ENCODE data around the gene DPP7. TPM values are rescaled to one million over a fixed set of nuclear protein-coding genes. Genes with fewer than 3 reads are reported as not detected.

The DPP7 gene
- total and polyA plus RNA-seq, 2 donors from 2014 or later, result 164 to 205 TPM

DNA sequence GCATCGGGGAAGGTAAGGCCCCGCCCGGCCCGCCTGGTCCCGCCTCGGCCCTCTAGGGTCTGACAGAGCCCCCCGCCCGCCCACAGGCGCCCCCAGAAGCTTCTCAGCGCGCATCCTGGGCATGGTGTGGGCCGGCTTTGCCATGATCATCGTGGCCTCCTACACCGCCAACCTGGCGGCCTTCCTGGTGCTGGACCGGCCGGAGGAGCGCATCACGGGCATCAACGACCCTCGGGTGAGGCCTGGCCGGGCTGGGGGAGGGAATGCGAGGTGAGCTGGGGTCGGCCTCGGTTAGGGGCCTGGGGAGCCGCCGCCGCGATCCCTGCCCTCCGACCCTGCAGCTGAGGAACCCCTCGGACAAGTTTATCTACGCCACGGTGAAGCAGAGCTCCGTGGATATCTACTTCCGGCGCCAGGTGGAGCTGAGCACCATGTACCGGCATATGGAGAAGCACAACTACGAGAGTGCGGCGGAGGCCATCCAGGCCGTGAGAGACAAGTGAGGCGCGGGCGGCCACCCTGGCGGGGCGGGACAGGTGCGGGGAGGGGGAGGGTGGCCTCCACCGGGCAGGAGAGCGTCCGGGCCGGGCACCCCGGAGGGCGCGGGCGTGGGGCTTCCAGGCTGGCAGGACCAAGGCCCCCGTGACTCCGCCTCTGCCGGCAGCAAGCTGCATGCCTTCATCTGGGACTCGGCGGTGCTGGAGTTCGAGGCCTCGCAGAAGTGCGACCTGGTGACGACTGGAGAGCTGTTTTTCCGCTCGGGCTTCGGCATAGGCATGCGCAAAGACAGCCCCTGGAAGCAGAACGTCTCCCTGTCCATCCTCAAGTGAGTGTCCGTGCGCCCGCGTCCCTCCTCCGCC lies 48.2 kb upstream of the DPP7 start:
- peaks cover 43% of the 10 kb centered on the region for H3K27me3 ChIP-seq (ENCODE audit: control insufficient read depth, insufficient read depth, low read length)
- peaks cover 0 to 4% (median 0%) of the 10 kb centered on the region in 3 donors for H3K4me1 ChIP-seq (ENCODE audit: control insufficient read depth in 2 of 3, insufficient read depth in 2 of 3, low read depth in 1 of 3, low read length in 3 of 3)
- H3K9ac ChIP-seq (ENCODE audit: low read length in 3 of 3), result no peak overlapping the region
- intact Hi-C loops (cut with DNase I), result no loop called here
- FAIRE-seq (no peak), DNase-seq (no peak)
- TF ChIP-seq CTCF (IDR thresholded peaks at IDR 0.05; ENCODE audit: borderline replicate concordance, extremely low read depth, insufficient read depth), result peak; percentile 22
- H3K27ac ChIP-seq (ENCODE audit: low read depth in 2 of 2, low read length in 2 of 2), result no peak overlapping the region
- no peaks in the 10 kb centered on the region for H3K9me3 ChIP-seq (ENCODE audit: control insufficient read depth in 2 of 3, insufficient read depth in 1 of 3, low read length in 3 of 3)
- no peak overlapping the region for H3K4me3 ChIP-seq (ENCODE audit: low read length in 3 of 3)
- no peaks in the 10 kb centered on the region for H3K36me3 ChIP-seq (ENCODE audit: control insufficient read depth in 2 of 3, insufficient read depth in 3 of 3, low read length in 3 of 3)

DNA sequence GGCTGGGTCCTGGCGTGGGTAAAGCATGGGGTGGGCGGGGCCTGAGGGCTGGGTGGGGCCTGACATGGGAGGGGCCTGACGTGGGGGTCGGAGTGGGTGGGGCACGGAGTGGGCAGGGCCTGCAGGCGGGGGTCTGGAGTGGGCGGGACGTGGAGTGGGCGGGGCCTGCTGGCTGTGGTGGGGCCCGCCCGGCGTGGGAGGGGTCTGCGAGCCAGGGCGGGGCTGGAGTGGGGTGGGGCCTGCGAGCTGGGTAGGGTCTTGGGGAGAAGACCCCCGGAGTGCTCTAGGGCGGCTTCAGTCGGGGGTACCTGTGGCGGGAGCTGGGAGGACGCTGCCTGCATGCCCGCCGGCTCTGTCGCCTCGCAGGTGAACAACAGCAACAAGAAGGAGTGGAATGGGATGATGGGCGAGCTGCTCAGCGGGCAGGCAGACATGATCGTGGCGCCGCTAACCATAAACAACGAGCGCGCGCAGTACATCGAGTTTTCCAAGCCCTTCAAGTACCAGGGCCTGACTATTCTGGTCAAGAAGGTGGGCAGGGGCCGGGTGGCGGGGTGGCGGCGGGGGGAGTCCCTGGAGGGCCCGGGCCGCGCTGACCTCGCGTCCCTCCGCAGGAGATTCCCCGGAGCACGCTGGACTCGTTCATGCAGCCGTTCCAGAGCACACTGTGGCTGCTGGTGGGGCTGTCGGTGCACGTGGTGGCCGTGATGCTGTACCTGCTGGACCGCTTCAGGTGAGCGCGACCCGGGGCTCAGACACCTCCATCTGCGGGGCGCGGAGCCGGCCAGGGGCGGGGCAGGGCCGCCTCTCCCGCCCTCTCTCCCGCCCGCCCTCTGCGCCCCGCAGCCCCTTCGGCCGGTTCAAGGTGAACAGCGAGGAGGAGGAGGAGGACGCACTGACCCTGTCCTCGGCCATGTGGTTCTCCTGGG lies 47.3 kb upstream of the DPP7 start:
- no peak for TF ChIP-seq CTCF (IDR thresholded peaks at IDR 0.05; ENCODE audit: borderline replicate concordance, extremely low read depth, insufficient read depth)
- Histone ChIP-seq H3K4me1 (ENCODE audit: control insufficient read depth in 2 of 3, insufficient read depth in 2 of 3, low read depth in 1 of 3, low read length in 3 of 3) (peaks cover 0 to 6% (median 0%) of the 10 kb centered on the region in 3 donors), H3K4me3 (ENCODE audit: low read length in 3 of 3) (no peak overlapping the region), H3K27ac (ENCODE audit: low read depth in 2 of 2, low read length in 2 of 2) (no peak overlapping the region), H3K27me3 (ENCODE audit: control insufficient read depth, insufficient read depth, low read length) (peaks cover 46% of the 10 kb centered on the region), H3K9me3 (ENCODE audit: control insufficient read depth in 2 of 3, insufficient read depth in 1 of 3, low read length in 3 of 3) (no peaks in the 10 kb centered on the region), H3K9ac (ENCODE audit: low read length in 3 of 3) (no peak overlapping the region), H3K36me3 (ENCODE audit: control insufficient read depth in 2 of 3, insufficient read depth in 3 of 3, low read length in 3 of 3) (no peaks in the 10 kb centered on the region)
- FAIRE-seq, result no peak
- intact Hi-C loops (cut with DNase I), result no loop called here
- DNase-seq, result no peak

DNA sequence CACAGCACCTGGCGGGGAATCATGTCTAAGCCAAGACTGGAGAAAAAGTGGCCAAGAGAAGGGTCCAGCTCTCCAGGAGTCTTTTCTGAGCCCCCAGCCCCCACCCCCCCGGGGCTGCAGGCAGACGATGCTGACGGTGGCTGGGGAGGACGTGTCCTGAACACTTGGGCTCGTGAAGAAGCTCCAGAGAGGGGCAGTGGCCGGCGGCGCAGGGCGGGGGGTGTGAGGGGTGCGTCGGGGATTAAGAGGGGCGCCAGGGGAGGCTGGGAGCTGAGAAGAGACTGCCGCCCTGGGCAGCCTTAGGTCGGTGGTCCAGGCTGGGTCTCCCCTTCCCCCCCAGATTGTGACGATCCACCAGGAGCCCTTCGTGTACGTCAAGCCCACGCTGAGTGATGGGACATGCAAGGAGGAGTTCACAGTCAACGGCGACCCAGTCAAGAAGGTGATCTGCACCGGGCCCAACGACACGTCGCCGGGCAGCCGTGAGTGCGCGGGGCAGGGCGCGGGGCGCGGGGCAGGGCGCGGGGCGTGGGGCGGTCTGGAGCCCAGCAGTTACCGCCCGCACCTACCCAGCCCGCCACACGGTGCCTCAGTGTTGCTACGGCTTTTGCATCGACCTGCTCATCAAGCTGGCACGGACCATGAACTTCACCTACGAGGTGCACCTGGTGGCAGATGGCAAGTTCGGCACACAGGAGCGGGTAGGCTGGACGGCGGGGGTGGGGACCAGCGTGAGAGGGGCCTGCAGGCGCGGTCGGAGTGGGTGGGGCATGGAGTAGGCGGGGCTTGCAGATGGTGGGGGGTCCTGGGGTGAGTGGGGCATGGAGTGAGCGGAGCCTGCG lies 46.4 kb upstream of the DPP7 start:
- Histone ChIP-seq H3K36me3 (ENCODE audit: control insufficient read depth in 2 of 3, insufficient read depth in 3 of 3, low read length in 3 of 3) (no peaks in the 10 kb centered on the region), H3K27me3 (ENCODE audit: control insufficient read depth, insufficient read depth, low read length) (peaks cover 38% of the 10 kb centered on the region), H3K9me3 (ENCODE audit: control insufficient read depth in 2 of 3, insufficient read depth in 1 of 3, low read length in 3 of 3) (no peaks in the 10 kb centered on the region), H3K4me3 (ENCODE audit: low read length in 3 of 3) (no peak overlapping the region), H3K9ac (ENCODE audit: low read length in 3 of 3) (no peak overlapping the region), H3K4me1 (ENCODE audit: control insufficient read depth in 2 of 3, insufficient read depth in 2 of 3, low read depth in 1 of 3, low read length in 3 of 3) (peaks cover 0 to 6% (median 0%) of the 10 kb centered on the region in 3 donors), H3K27ac (ENCODE audit: low read depth in 2 of 2, low read length in 2 of 2) (no peak overlapping the region)
- no peak for TF ChIP-seq CTCF (IDR thresholded peaks at IDR 0.05; ENCODE audit: borderline replicate concordance, extremely low read depth, insufficient read depth)
- FAIRE-seq (no peak), DNase-seq (no peak)
- intact Hi-C loops (cut with DNase I), result no loop called here
